HL-60/S4 treated with retinoic acid at 250 ng/mL for 4 days and 3 days (cell line): ENCODE results near the gene GABARAP.

Experiments used
- in situ Hi-C: fragments of 300-500 bp; cut with MboI; formaldehyde crosslinking; loops from 2 replicates; pipeline ENCODE4 v1.7.0; 2022; ENCODE audit warnings: low sequenced_read_pairs

GABARAP gene

DNA sequence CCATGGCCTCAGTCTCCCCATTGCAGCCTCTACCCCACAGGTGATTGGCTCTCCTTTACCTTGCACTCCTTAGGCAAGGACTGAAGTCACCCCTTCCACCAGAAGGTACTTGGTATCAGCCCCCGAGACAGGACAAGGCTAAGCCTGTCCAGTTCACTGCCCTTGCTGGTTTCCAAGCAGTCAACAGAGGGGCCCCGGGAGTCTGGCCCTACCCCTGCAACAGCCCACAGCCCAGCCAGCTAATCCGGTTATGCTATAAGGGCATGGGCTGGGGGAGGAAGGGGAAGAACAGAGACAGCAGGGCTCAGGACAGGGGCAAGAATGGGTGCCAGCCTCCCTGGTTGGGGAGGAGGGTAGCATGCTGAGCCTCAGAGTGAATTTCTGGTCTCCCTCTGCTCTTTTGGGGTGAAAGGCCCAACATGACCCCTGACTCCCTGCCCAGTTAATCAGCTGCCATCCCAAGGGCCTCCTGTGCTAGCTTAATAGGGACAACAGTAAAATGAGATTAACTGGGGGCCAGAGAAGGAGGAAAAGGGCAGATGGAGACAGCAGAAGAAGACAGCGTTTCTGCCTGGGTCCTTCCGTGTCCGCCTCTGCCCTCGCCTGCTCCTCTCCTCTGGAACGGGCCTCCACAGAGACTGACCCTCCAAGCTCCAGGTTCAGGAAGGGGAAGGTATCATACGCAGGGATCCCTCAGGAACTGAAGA, 33.3 kb downstream of the GABARAP start:
- in situ Hi-C loops, result no loop called here

DNA sequence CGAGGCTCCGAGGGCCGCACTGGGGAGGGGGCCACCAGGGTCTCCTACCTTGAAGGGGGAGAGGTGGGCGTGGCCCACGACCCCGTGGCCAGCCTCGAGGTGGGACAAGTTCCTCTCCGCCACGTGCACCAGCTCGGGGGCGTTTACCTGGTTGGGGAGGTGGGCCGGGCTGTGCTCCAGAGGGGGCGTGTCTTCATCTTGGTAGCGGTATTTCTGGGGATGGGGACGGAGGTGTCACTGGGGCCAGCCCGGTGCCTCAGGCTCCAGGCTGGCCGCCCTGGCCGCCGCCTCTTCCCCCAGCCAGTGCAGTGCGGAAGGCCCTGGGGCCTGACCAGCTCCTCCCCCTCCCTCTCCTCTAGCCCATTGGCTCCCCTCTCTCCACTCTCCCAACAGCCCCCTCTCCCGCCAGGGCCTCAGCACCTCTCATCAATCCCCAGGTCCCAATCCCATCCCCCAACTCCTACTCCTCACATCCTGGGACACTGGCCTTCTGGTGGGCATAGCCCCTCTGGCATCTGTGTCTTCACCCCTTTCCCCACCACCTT, 34.1 kb downstream of the GABARAP start:
- in situ Hi-C loops, result no loop called here

DNA sequence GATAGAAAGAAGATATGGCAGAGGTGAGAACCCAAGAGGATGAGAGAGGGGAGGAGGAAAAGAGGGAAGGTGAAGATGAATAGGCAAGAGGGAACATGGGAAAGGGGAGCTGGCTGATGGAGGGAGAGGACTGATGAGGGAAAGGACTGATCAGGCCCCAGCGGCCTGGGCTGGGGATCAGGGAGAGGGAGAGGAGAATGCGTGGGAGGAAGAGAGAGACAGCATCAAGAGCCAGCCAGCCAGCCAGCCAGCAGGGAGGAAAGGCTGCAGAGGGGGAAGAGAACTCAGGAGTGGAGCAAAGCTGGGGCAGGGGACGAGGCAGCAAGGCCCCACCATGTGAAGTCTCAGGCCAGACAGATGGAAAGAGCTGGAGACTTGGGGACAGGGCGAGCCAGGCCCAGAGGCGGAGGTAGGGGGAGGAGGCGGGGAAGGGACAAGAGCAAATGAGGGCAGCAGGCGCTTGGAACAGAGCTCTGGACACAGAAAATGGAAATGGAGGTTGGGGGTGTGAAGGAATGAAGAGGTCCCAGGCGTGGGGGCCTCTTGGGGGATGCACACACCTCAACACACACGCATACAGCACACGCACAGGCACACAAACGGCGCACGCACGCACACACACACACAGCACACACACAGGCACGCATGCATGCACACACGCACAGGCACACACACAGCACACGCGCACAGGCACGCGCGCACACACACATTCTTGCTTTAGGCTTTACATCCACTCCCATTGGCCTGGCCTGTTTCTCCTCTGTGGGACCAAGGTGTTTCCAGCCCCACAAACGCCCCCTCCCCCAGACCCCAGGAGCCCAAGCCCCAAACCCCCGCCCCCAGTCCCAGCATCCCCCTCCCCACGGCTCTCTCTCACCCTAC, 34.9 kb downstream of the GABARAP start:
- in situ Hi-C loops, result no loop called here

DNA sequence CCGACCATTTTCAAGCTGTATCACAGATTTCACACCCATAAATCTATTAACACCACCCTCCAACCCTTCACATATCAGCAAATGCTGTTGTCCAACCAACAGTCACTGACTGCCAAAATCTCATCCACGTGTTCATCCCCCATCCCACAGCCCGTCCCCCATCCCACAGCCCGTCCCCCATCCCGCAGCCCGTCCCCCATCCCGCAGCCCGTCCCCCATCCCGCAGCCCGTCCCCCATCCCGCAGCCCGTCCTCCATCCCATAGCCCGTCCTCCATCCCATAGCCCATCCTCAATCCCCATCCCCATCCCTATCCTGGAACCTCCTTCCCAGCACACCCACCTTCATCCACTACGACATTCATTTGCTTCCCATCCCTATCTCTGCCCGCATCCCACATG, 36.7 kb downstream of the GABARAP start:
- in situ Hi-C loops, result no loop called here

DNA sequence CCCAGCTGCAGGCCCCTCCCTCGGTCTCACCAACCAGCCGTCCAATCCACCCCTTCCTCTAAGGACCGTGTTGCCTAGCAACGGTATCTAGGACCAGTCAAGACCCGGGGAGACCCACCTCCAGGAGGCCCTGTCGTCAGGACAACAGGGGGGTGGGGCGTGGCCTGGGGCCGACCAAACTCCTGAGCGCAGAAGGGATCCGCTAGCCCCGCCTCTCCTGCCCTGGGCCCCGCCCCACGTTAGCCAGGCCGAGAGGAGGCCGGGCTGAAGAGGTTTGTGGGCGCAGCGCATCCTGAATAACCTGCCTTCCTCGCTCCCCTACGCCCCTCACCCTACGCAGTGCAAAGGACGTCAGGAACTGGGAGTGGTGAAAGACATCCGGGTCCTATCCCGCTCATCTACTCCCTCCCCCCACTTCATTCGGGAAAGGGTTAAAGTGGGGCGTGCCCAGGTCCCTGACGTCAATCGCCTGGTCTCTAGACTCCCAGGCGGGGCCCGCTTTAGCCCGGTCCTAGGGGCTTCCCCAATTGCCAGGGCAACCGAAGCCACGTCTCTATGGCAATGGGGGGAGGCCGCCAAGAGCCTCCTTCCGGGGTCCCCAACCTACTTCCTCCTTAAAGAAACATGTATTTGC, 37.3 kb downstream of the GABARAP start:
- in situ Hi-C loops, result no loop called here

DNA sequence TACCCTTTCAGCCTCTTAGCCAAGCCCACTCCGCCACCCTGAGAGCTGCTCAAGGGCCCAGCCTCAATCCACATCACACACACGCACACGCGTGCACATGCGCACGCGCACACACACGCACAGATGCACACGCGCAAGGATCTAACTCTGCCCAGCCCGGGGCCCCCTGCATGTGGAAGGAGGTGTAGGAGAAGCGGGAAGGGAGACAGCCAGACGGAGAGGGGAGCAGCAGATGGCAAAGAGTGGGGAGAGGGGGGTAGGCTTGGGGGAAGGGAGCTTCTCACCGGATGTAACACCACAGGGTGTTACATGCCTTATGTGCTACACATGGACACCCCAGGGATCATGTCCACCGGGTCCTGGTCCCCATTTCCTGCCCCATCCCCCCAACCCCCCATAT, 37.9 kb downstream of the GABARAP start:
- in situ Hi-C loops, result no loop called here

DNA sequence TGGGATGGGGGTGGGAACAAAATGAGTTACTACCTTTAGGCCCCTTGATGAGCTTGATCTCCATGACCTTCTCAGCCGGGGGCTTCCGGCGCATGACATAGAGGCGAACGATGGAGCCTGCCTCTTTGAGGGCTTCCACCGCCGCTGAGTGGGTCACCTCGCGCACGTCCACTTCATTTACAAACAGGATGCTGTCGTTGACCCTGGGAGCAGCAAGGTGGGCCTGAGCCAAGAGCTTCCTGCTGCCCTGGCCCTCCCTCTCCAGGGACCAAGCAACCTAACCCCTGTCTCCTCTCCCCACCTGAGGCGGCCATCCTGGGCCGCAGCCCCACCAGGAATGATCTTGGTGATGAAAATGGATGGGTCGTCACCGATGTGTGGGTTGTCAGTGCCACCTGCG, 38.9 kb downstream of the GABARAP start:
- in situ Hi-C loops, result no loop called here

DNA sequence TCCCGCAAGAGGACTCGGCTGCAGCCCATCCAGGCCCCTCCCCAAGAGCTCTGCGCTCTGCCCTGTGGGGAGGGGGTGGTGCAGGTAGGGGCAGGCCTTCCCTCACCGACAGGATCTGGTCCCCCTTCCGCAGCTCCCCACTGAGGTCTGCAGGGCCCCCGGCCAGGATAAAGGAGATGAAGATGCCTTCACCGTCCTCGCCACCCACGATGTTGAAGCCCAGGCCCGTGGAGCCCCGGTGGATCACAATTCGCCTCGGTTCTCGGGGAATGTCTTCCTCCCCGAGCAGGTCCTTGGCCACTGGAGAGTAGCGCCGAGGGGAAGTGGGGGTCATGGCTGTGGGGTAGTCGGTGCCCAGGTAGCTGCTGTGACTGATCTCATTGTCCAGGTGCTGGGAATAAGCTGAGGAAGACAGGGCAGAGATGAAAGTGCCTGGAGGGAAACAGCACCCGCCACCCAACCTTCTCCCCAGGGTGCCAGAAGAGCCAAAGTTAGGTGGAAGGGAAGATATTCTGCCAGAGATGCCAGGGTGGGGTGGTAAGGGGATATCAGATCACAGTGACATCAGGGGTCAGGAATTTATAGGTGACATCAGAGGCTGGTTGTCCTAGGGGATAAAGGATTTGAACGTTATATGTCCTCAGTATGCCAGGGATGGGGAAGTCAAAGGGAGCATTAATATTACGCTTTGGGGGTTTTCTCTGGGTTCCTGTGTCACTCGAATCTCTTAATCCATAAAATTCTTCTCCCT, 45.4 kb downstream of the GABARAP start:
- in situ Hi-C loops, result no loop called here

DNA sequence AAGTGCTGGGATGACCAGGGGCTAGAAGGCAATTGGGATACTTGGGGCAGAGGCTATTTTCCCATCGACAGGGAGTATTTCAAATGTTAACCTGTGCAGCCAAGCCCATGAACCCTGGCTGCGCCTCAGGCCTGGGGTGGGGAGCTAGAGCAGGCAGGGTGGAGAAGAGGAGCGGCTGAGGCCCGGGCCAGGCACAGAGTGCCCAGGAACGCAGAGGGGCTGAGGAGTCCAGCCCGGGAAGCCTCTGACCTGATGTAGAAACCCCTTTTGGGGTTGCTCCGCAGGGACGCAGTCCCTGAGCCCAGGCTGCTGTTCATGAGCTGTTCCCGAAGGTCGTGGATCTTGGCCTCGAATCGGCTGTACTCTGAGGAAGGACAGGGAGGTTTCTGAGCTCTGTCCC, 46.3 kb downstream of the GABARAP start:
- in situ Hi-C loops, result no loop called here

DNA sequence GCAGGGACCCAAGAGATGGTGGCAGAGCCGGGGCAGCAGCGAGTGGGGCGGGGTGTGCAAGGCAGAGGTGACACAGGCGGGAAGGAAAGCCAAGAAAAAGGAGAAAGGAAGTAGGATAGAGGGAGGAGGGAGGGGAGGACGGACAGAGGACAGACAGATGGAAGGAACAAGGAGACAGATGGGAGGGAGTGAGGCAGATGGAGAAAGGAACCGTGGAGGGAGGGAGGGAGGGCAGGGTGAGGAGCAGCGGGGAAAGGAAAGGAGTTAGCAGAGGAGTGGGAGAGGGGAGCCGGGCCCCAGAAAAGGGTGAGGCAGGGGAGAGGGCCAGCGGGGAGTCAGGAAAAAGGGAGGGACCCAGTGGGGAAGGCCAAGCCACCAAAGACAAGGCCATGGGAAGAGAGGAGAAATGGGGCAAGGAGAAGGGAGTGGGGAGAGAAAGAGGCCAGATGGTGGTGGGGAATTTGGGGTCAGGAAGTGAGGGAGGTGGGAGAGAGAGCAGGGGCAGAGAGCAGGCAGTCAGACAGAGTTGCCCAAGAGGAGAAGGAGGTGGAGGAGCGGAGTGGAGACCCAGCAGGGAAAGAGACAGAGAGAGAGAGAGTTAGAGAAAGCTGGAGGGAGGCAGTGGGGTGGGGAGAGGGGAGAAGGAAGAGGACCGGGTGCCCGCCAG, 49.8 kb downstream of the GABARAP start:
- in situ Hi-C loops, result no loop called here

DNA sequence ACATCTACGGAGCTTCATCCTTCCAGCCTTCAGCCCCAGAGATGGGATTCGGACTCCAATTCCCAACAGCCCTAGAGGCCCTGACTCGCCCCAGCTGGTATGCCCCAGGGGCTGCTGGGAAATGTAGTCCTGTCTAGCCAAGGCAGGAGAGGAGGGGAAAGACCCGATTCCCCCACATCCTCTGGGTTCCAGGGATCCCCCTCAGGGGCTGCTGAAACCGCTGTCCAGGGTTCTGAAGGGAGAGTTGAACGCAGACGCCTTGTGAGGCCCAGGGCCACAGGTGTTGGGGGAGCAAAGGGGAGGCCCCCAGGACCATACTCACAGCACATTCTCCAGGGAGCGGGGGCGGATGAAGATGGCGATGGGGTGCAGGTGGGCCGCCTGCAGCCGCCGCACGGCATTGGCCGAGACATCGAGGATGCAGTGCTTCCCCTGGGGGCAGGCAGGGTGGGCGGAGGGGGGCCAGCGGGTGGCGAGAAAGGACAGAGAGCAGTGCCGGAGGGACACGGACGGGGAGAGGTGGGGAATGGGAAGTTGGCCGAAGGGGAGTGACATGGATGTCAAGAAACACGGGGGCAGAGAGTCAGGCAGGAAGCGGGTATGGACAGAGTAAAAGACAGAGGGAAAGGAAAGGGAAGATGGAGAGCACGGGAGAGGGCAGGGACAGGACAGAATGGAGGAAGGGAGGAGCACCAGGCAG, 50.5 kb downstream of the GABARAP start:
- in situ Hi-C loops, result no loop called here

DNA sequence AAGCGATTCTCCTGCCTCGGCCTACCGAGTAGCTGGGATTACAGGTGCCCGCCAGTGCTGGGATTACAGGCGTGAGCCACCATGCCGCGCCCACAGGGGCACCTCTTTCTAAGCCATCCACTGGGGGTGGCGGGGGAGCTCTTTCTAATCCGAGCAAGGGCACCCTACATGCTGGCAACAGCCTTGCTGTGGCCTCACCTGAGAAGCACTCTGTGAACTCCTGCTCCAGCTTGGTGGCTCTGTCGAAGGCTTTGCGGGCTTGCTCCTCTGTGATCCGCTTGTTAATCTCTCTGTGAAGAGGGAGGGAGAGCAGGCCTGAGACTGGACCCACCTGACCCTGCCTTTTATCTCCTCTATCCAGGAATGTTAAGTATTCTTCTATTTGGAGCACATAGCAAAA, 51.2 kb downstream of the GABARAP start:
- in situ Hi-C loops, result no loop called here

DNA sequence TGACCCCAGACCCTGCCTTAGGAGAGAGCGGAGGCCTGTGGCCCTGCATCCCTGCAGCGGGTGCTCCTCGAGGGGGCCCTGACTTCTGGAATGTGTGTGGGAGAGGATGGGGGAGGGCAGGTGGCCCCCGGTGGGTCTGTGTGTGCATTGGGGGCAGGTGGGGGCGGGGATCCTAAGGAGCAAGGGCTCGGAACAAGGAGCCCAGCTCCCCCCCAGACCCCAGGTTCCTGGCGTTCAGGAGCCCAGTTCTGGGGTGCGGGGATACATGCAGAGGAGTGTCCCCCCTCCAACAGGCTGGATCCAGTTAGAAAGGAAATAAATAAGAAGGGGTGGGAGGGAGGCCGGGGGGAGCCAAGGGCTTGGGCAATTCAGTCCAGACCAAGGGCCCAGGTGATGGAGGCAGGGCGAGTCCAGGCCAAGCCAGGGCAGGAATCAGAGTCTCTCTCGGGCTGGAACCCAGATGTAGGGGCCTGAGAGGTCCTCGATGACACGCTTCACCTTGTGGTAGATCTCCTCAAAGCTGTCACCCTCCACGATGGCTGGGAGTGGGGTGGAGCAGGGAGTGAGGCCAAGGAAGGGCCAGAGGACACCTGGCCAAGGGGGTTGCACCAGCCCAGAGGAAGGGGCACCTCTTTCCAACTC, 51.9 kb downstream of the GABARAP start:
- in situ Hi-C loops, result no loop called here
